Endothelial cell of umbilical vein (primary cell): Measurements from ENCODE around the gene LIX1. TPM values are rescaled to one million over a fixed set of nuclear protein-coding genes. Genes with fewer than 3 reads are reported as not detected.

Experiments
- BruUV-seq: library from RNA; stranded (reverse); fragments of 400-500 nt; replicated peaks from 2 replicates; lab custom pipeline; 2021; lab: Mats Ljungman, UMichigan
- CTCF ChIA-PET: fragments of 300-600, 350-600 bp; sonication (Branson Sonifier 250); formaldehyde crosslinking; loops from one replicate; lab custom pipeline; 2021; ENCODE audit warnings: antibody characterized with exemption, inconsistent platforms; lab: Charles Lee
- POLR2A ChIA-PET: fragments of 300-600, 350-600 bp; sonication (Branson Sonifier 250); formaldehyde crosslinking; loops from one replicate; lab custom pipeline; 2021; ENCODE audit warnings: antibody characterized with exemption, inconsistent platforms; lab: Charles Lee
- DNase-seq: peaks from one replicate; pipeline ENCODE4 v3.0.0-alpha.2; 2011; ENCODE audit warnings: low read depth, low spot score
- FAIRE-seq: peaks from 2 replicates; lab custom pipeline; 2011; peaks lifted over from hg19 to GRCh38; lab: Jason Lieb, UNC
- H2AFZ ChIP-seq: 2 replicates; pipeline ENCODE4 v1.6.0; 2012; ENCODE audit warnings: low read depth, low read length, control low read depth, inconsistent platforms
- H3K27ac ChIP-seq: 2 replicates; pipeline ENCODE4 v1.5.1; 2011; ENCODE audit warnings: low read depth, mild to moderate bottlenecking, control low read depth, low read length, moderate library complexity; ENCODE audit not compliant: insufficient read depth
- H3K27me3 ChIP-seq, 2 experiments: 2 replicates each; pipeline versions ENCODE4 v1.6.0 to v1.6.1; 2011; ENCODE audit warnings: low read length in 2 of 2, mixed read lengths in 1 of 2; ENCODE audit not compliant: control insufficient read depth in 2 of 2, insufficient read depth in 2 of 2
- H3K36me3 ChIP-seq, 2 experiments: 2 replicates in 1 of 2; 3 replicates in 1 of 2; pipeline ENCODE4 v1.5.1; 2011; ENCODE audit warnings: low read length in 2 of 2, mild to moderate bottlenecking in 1 of 2, moderate library complexity in 1 of 2; ENCODE audit not compliant: control insufficient read depth in 2 of 2, insufficient read depth in 2 of 2; ENCODE audit errors: extremely low read depth in 1 of 2
- H3K4me1 ChIP-seq: 3 replicates; pipeline ENCODE4 v1.5.1; 2011; ENCODE audit warnings: mild to moderate bottlenecking, low read length; ENCODE audit not compliant: control insufficient read depth, insufficient read depth; ENCODE audit errors: extremely low read depth
- H3K4me2 ChIP-seq: 2 replicates; pipeline ENCODE4 v1.6.1; 2011; ENCODE audit warnings: low read length, control low read depth, mixed read lengths; ENCODE audit not compliant: insufficient read depth
- H3K4me3 ChIP-seq, 3 experiments: fragments of 200-600 bp in 1 of 3; sonication (generic), shearing (Covaris generic) in 1 of 3; replicated peaks in 1 of 3; 2 replicates each; pipeline ENCODE4 v1.5.1; 2011 to 2016; ENCODE audit warnings: control low read depth in 3 of 3, low read length in 3 of 3, mild to moderate bottlenecking in 2 of 3, inconsistent platforms in 1 of 3, low read depth in 1 of 3, moderate library complexity in 1 of 3; ENCODE audit not compliant: insufficient read depth in 1 of 3
- H3K79me2 ChIP-seq: 2 replicates; pipeline ENCODE4 v1.6.0; 2012; ENCODE audit warnings: low read length, inconsistent platforms; ENCODE audit not compliant: control insufficient read depth, insufficient read depth
- H3K9ac ChIP-seq: replicated peaks from 2 replicates; pipeline ENCODE3; 2011; ENCODE audit warnings: low read length, control low read depth; ENCODE audit not compliant: insufficient read depth; ENCODE audit errors: extremely low read depth
- H3K9me1 ChIP-seq: replicated peaks from 3 replicates; pipeline ENCODE4 v1.6.0; 2011; ENCODE audit warnings: mild to moderate bottlenecking, low read length; ENCODE audit not compliant: control insufficient read depth, insufficient read depth; ENCODE audit errors: extremely low read depth
- H3K9me3 ChIP-seq: replicated peaks from 2 replicates; pipeline ENCODE4 v1.5.1; 2012; ENCODE audit warnings: low read length, inconsistent platforms; ENCODE audit not compliant: control insufficient read depth, insufficient read depth
- H4K20me1 ChIP-seq: replicated peaks from 2 replicates; pipeline ENCODE3; 2011; ENCODE audit warnings: mild to moderate bottlenecking, low read length; ENCODE audit not compliant: control insufficient read depth, insufficient read depth; ENCODE audit errors: extremely low read depth
- CTCF ChIP-seq, 2 donors: IDR thresholded peaks; 1 replicate in 1 of 2; 2 replicates in 1 of 2; pipeline ENCODE4 v1.5.1; 2011; ENCODE audit warnings: low read length in 2 of 2, mild to moderate bottlenecking in 2 of 2, moderate library complexity in 2 of 2, control low read depth in 1 of 2, inconsistent platforms in 1 of 2, low read depth in 1 of 2; ENCODE audit not compliant: insufficient read depth in 1 of 2; ENCODE audit errors: extremely low read depth in 1 of 2
- EZH2 ChIP-seq: IDR thresholded peaks from 2 replicates; pipeline ENCODE4 v1.6.1; 2012; ENCODE audit warnings: borderline replicate concordance, low read depth, mild to moderate bottlenecking, moderate library complexity, low read length, inconsistent platforms; ENCODE audit not compliant: severe bottlenecking
- FOS ChIP-seq: IDR thresholded peaks from 2 replicates; pipeline ENCODE4 v1.6.1; 2011; ENCODE audit warnings: mild to moderate bottlenecking, low read length, moderate library complexity, borderline replicate concordance; ENCODE audit not compliant: insufficient read depth
- GATA2 ChIP-seq: IDR thresholded peaks from 2 replicates; pipeline ENCODE4 v1.7.0; 2011; ENCODE audit warnings: low read depth, mild to moderate bottlenecking, moderate library complexity, mixed read lengths, low read length; ENCODE audit not compliant: insufficient read length, insufficient read depth
- JUN ChIP-seq: IDR thresholded peaks from 2 replicates; pipeline ENCODE4 v1.6.1; 2011; ENCODE audit warnings: borderline replicate concordance, low read depth; ENCODE audit not compliant: insufficient read length, insufficient read depth
- MAX ChIP-seq: IDR thresholded peaks from 2 replicates; pipeline ENCODE4 v1.6.1; 2011; ENCODE audit not compliant: insufficient read depth, insufficient read length
- MYC ChIP-seq: IDR thresholded peaks from one replicate; pipeline ENCODE4 v1.6.1; 2011; ENCODE audit warnings: mild to moderate bottlenecking, low read depth, low read length
- POLR2A ChIP-seq: IDR thresholded peaks from 2 replicates; pipeline ENCODE4 v1.6.1; 2012; ENCODE audit warnings: low read depth, mild to moderate bottlenecking, control low read depth, low read length
- POLR2AphosphoS5 ChIP-seq: IDR thresholded peaks from 2 replicates; pipeline ENCODE4 v1.6.1; 2012; ENCODE audit warnings: low read depth, mild to moderate bottlenecking, control low read depth, low read length, moderate library complexity; ENCODE audit not compliant: insufficient read depth
- dilution Hi-C: fragments of 300-500 bp; cut with MboI; formaldehyde crosslinking; loops from one replicate; pipeline ENCODE4 v1.15.0; 2019; ENCODE audit warnings: low sequenced_read_pairs; ENCODE audit not compliant: extremely low pct_ligation_motif_present
- intact Hi-C: fragments of 100-400 bp; cut with micrococcal nuclease; formaldehyde crosslinking; loops from one replicate; pipeline ENCODE4 v1.10.0; 2022
- polyA plus RNA-seq, 4 experiments: library from polyadenylated mRNA; depleted of rRNA in 3 of 4; stranded (reverse) in 3 of 4; unstranded in 1 of 4; fragments of >200 nt; gene quantifications; 2 replicates each; pipeline versions ENCODE4 v1.2.1 to v1.2.3, GENCODE V29; 2011 to 2012; ENCODE audit warnings: missing spikeins in 1 of 4
- total RNA-seq: library from RNA; stranded (reverse); gene quantifications from 2 replicates; pipeline ENCODE4 v1.2.3, GENCODE V29; 2021

The LIX1 gene
- total and polyA plus RNA-seq, 2 donors (not counting 3 experiments of a cell fraction or from before 2014, with no cell fraction given): not detected

DNA sequence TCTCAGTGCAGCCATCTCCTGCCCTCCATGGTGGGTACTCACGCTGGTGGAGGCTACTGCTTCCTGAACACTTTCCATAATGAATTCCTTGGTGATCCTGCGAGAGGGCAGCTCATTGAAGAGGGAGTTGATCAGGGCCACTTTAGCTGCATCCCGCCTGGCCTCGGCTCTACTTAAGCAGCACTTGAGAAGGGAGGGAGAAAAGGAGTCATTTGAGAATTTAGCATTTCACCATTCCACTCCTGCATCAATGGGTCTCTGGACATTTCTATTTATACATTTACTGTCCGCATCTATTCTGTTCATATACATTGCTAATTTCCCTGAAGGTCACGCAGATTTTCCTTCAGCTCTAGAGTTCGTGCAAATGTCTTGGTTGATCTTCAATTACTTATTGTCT, 35.1 kb downstream of the LIX1 start:
- Histone ChIP-seq H4K20me1 (no peaks in the 10 kb centered on the region), H3K27me3 (peaks cover 8 to 16% of the 10 kb centered on the region in 2 experiments), H3K4me3 (no peak overlapping the region), H3K4me2 (no peak overlapping the region), H3K9me3 (no peaks in the 10 kb centered on the region), H3K9ac (no peak overlapping the region), H2AFZ (no peak overlapping the region), H3K79me2 (no peaks in the 10 kb centered on the region), H3K4me1 (no peaks in the 10 kb centered on the region), H3K36me3 (no peaks in the 10 kb centered on the region), H3K9me1 (no peaks in the 10 kb centered on the region), H3K27ac (no peak overlapping the region)
- CTCF ChIA-PET: no interaction called here
- intact Hi-C loops (no loop called here), dilution Hi-C loops (no loop called here)
- POLR2A ChIA-PET: no interaction called here
- no peak for FAIRE-seq
- no TSS peak for BruUV-seq
- no peak for DNase-seq
- TF ChIP-seq CTCF (IDR thresholded peaks at IDR 0.05; ENCODE audit: extremely low read depth in 1 of 2, insufficient read depth in 1 of 2, low read depth in 1 of 2, low read length in 2 of 2) (no peak), POLR2AphosphoS5 (no peak), MAX (no peak), FOS (no peak), MYC (no peak), POLR2A (no peak), JUN (no peak), GATA2 (no peak), EZH2 (no peak)
